ENCODE measurements around the gene CCDC148. TPM values are rescaled to one million over a fixed set of nuclear protein-coding genes. Genes with fewer than 3 reads are reported as not detected.

Gene CCDC148
- total RNA-seq, 2 donors from 2014 or later, result 2.7 to 5.0 TPM

- no peaks in the 10 kb centered on the region for H3K27me3 ChIP-seq (ENCODE audit: control insufficient read depth, insufficient read depth, low read length, poor library complexity, severe bottlenecking)
- peak overlapping the region; percentile 6 for H3K4me3 ChIP-seq (ENCODE audit: low read length)
- Mint-ChIP-seq H3K4me1 (peaks cover 46% of the 10 kb centered on the region), H3K36me3 (ENCODE audit: low read depth) (no peaks in the 10 kb centered on the region), H3K9me3 (no peaks in the 10 kb centered on the region), H3K4me3 (no peak overlapping the region), H3K27me3 (ENCODE audit: insufficient read depth) (peaks cover 3% of the 10 kb centered on the region), H3K27ac (no peak overlapping the region)
- no peak overlapping the region for H3K9ac ChIP-seq (ENCODE audit: extremely low read depth, low read length, poor library complexity, severe bottlenecking)
- WGBS, 2 experiments (ENCODE audit: insufficient coverage in 1 of 2, insufficient read length in 1 of 2), result 77 to 80% methylated on average over 1 of the region's 1 CpG
- no peak overlapping the region for H3K27ac ChIP-seq (ENCODE audit: low read depth, low read length)
- DNase-seq, result no peak
- TF ChIP-seq CTCF (conservative IDR thresholded peaks at IDR 0.05), result no peak
- H3K4me1 ChIP-seq (ENCODE audit: control insufficient read depth, insufficient read depth, low read length), result peaks cover 21% of the 10 kb centered on the region
- H3K9me3 ChIP-seq (ENCODE audit: control insufficient read depth, low read length), result no peaks in the 10 kb centered on the region
- no peaks in the 10 kb centered on the region for H3K36me3 ChIP-seq (ENCODE audit: control insufficient read depth, insufficient read depth, low read length)
Observed at GRCh38 chr2:158127380-158127804, 329.2 kb downstream of the CCDC148 start.

- H3K36me3 ChIP-seq (ENCODE audit: control insufficient read depth, insufficient read depth, low read length), result no peaks in the 10 kb centered on the region
- peaks cover 33% of the 10 kb centered on the region for H3K4me1 Mint-ChIP-seq
- no peak overlapping the region for H3K4me3 Mint-ChIP-seq
- H3K27ac Mint-ChIP-seq, result no peak overlapping the region
- no peaks in the 10 kb centered on the region for H3K36me3 Mint-ChIP-seq (ENCODE audit: low read depth)
- no peak overlapping the region for H3K9ac ChIP-seq (ENCODE audit: extremely low read depth, low read length, poor library complexity, severe bottlenecking)
- no peak overlapping the region for H3K4me3 ChIP-seq (ENCODE audit: low read length)
- H3K4me1 ChIP-seq (ENCODE audit: control insufficient read depth, insufficient read depth, low read length), result peaks cover 11% of the 10 kb centered on the region
- WGBS, 2 experiments (ENCODE audit: insufficient coverage in 1 of 2, insufficient read length in 1 of 2), result 85 to 92% methylated on average over 4 to 5 of the region's 5 CpGs
- no peak for DNase-seq
- H3K9me3 Mint-ChIP-seq, result no peaks in the 10 kb centered on the region
- no peak for TF ChIP-seq CTCF (conservative IDR thresholded peaks at IDR 0.05)
- no peak overlapping the region for H3K27ac ChIP-seq (ENCODE audit: low read depth, low read length)
- H3K27me3 ChIP-seq (ENCODE audit: control insufficient read depth, insufficient read depth, low read length, poor library complexity, severe bottlenecking), result no peaks in the 10 kb centered on the region
- H3K27me3 Mint-ChIP-seq (ENCODE audit: insufficient read depth), result peaks cover 3% of the 10 kb centered on the region
- H3K9me3 ChIP-seq (ENCODE audit: control insufficient read depth, low read length), result no peaks in the 10 kb centered on the region
Observed at GRCh38 chr2:158125756-158126498, 330.6 kb downstream of the CCDC148 start.

- Histone ChIP-seq H3K27ac (ENCODE audit: low read depth, low read length) (no peak overlapping the region), H3K4me3 (ENCODE audit: low read length) (no peak overlapping the region), H3K36me3 (ENCODE audit: control insufficient read depth, insufficient read depth, low read length) (no peaks in the 10 kb centered on the region), H3K4me1 (ENCODE audit: control insufficient read depth, insufficient read depth, low read length) (peaks cover 10% of the 10 kb centered on the region), H3K9me3 (ENCODE audit: control insufficient read depth, low read length) (no peaks in the 10 kb centered on the region), H3K27me3 (ENCODE audit: control insufficient read depth, insufficient read depth, low read length, poor library complexity, severe bottlenecking) (no peaks in the 10 kb centered on the region), H3K9ac (ENCODE audit: extremely low read depth, low read length, poor library complexity, severe bottlenecking) (no peak overlapping the region)
- Mint-ChIP-seq H3K36me3 (ENCODE audit: low read depth) (no peaks in the 10 kb centered on the region), H3K27ac (no peak overlapping the region), H3K27me3 (ENCODE audit: insufficient read depth) (peaks cover 3% of the 10 kb centered on the region), H3K9me3 (no peaks in the 10 kb centered on the region), H3K4me3 (no peak overlapping the region), H3K4me1 (peaks cover 35% of the 10 kb centered on the region)
- TF ChIP-seq CTCF (conservative IDR thresholded peaks at IDR 0.05), result no peak
- DNase-seq, result no peak
- 89 to 93% methylated on average over 2 of the region's 2 CpGs for WGBS, 2 experiments (ENCODE audit: insufficient coverage in 1 of 2, insufficient read length in 1 of 2)
Observed at GRCh38 chr2:158124896-158125295, 331.7 kb downstream of the CCDC148 start.

Other genes with a start within 250 kb of the CCDC148 start
- gene PKP4, start 199 bp upstream of the CCDC148 start, total RNA-seq, result 100 to 1,000 TPM in 1 of 2 donors, 10 to 100 TPM in 1; 90.5 to 102 TPM

Measured in endodermal cell (in vitro differentiated cells).